CD4-positive, CD25-positive, alpha-beta regulatory T cell (primary cell): ENCODE data around the gene CEP192. TPM values are rescaled to one million over a fixed set of nuclear protein-coding genes. Genes with fewer than 3 reads are reported as not detected.
"Not testable (repeated sequence)": the region's sequence is repeated elsewhere in the genome, so short reads cannot be mapped to it uniquely, and the experiment has no call there.

ENCODE experiments used
- ATAC-seq, 2 donors: fragments of 150-1000 bp; cut with Tn5 transposase; one replicate each; pipeline ENCODE4 v1.10.0; 2021; ENCODE audit warnings: low read depth in 2 of 2, moderate number of reproducible peaks in 2 of 2, moderate library complexity in 1 of 2
- DNase-seq, 3 donors: peaks; one replicate each; pipeline versions ENCODE4 v3.0.0 to v3.0.0-alpha.2; 2012 to 2022; ENCODE audit warnings: mixed read lengths in 1 of 3
- H3K27ac ChIP-seq: one replicate; pipeline ENCODE4 v1.7.0; 2013; ENCODE audit warnings: mild to moderate bottlenecking, low read length; ENCODE audit not compliant: insufficient read depth, poor library complexity, severe bottlenecking
- H3K27me3 ChIP-seq: one replicate; pipeline ENCODE4 v1.7.0; 2013; ENCODE audit warnings: low read length; ENCODE audit not compliant: control insufficient read depth, insufficient read depth
- H3K36me3 ChIP-seq: one replicate; pipeline ENCODE4 v1.7.0; 2013; ENCODE audit warnings: mild to moderate bottlenecking, low read length, moderate library complexity; ENCODE audit not compliant: control insufficient read depth, insufficient read depth
- H3K4me1 ChIP-seq: 2 replicates; pipeline ENCODE4 v1.7.0; 2013; ENCODE audit warnings: mild to moderate bottlenecking, low read length; ENCODE audit not compliant: insufficient read depth, control insufficient read depth, poor library complexity, severe bottlenecking
- H3K4me3 ChIP-seq: one replicate; pipeline ENCODE4 v1.7.0; 2013; ENCODE audit warnings: low read depth, mild to moderate bottlenecking, low read length, moderate library complexity
- H3K9me3 ChIP-seq, 2 experiments: 1 replicate in 1 of 2; 2 replicates in 1 of 2; pipeline ENCODE4 v1.7.0; 2013; ENCODE audit warnings: low read length in 2 of 2, mild to moderate bottlenecking in 1 of 2, moderate library complexity in 1 of 2; ENCODE audit not compliant: control insufficient read depth in 2 of 2
- H3K27ac Mint-ChIP-seq, 3 donors: one replicate each; pipeline ENCODE4 v1.8.0; 2020 to 2022; ENCODE audit warnings: mild to moderate bottlenecking in 3 of 3, mixed read lengths in 3 of 3, moderate library complexity in 2 of 3
- H3K27me3 Mint-ChIP-seq: one replicate; pipeline ENCODE4 v1.8.0; 2022; ENCODE audit warnings: mild to moderate bottlenecking, mixed read lengths
- H3K36me3 Mint-ChIP-seq: one replicate; pipeline ENCODE4 v1.8.0; 2020; ENCODE audit warnings: mixed read lengths
- H3K4me1 Mint-ChIP-seq, 4 donors: one replicate each; pipeline ENCODE4 v1.8.0; 2020 to 2022; ENCODE audit warnings: mixed read lengths in 4 of 4, mild to moderate bottlenecking in 1 of 4
- H3K4me3 Mint-ChIP-seq, 4 donors: one replicate each; pipeline ENCODE4 v1.8.0; 2020 to 2022; ENCODE audit warnings: mild to moderate bottlenecking in 4 of 4, mixed read lengths in 4 of 4, moderate library complexity in 3 of 4
- H3K9me3 Mint-ChIP-seq, 7 donors: one replicate each; pipeline ENCODE4 v1.8.0; 2020 to 2022; ENCODE audit warnings: mixed read lengths in 7 of 7, mild to moderate bottlenecking in 3 of 7, moderate library complexity in 2 of 7
- polyA plus RNA-seq, 4 donors: library from polyadenylated mRNA; unstranded; fragments of 300-500 nt; fragmentation: Illumina TruSeq; gene quantifications; one replicate each; pipeline ENCODE4 v1.2.3, GENCODE V29; 2021
- total RNA-seq: library from RNA; stranded (reverse); gene quantifications from one replicate; pipeline ENCODE4 v1.2.3, GENCODE V29; 2022

CEP192 gene
- total and polyA plus RNA-seq, 5 donors from 2014 or later: 5.3 to 38.6 (median 7.2) TPM

DNA sequence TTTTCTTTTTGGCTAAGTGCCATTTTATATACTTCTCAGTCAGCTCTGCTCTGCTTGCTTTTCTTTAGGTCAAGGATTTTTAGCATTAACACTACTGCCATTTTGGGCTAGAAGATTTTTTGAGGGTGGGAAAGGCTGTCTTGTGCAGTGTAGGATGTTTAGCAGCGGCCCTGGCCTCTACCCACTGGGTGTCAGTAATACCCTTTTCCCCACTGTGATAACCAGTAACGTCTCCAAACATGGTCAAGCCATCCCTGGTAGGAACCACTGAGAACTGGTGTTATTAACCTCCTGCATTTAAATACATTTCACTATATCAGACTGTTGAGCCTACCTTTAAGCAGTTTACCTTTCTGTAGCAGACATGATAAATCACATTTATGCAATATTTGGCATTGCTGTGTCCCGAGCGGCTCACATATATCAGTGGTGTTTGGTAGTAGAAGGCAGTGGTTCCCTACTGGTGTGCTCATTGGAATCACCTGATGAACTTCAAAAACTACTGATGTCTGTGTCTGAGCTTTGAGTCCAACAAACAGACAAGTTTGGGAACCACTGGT is 70.5 kb downstream of the CEP192 start:
- Histone ChIP-seq H3K9me3 (no peaks in the 10 kb centered on the region), H3K4me1 (peaks cover under 1% of the 10 kb centered on the region), H3K27ac (no peak overlapping the region), H3K36me3 (peaks cover 58% of the 10 kb centered on the region), H3K27me3 (no peaks in the 10 kb centered on the region), H3K4me3 (no peak overlapping the region)
- Mint-ChIP-seq H3K36me3 (peaks cover 52% of the 10 kb centered on the region), H3K4me1 (peaks cover 15 to 36% (median 24%) of the 10 kb centered on the region in 4 donors), H3K27ac (peak overlapping the region in 2 of 3 donors; percentile 3 to 33), H3K4me3 (no peak overlapping the region), H3K27me3 (no peaks in the 10 kb centered on the region), H3K9me3 (no peaks in the 10 kb centered on the region)
- ATAC-seq: no peak
- no peak for DNase-seq

DNA sequence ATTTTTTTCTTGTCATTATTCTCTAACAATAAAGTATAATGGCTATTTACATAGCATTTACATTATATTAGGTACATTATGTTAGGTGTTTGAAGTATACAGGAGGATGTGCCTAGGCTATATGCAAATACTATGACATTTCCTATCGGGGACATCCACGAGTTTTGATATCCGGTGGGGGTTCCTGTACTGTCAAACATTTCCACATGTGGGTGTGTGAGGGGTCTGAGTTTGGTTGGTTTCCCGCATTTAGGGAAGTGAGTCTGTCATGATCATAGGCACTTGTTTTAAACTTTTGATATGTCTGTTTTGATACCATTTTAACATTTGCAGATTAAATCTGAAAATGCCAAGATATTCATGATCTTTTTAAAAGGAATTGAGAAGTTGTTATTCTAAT is 76.0 kb downstream of the CEP192 start:
- Mint-ChIP-seq H3K4me1 (peaks cover 16 to 34% (median 27%) of the 10 kb centered on the region in 4 donors), H3K27me3 (no peaks in the 10 kb centered on the region), H3K27ac (peak overlapping the region in 1 of 3 donors; percentile 78), H3K4me3 (no peak overlapping the region), H3K9me3 (no peaks in the 10 kb centered on the region), H3K36me3 (peaks cover 60% of the 10 kb centered on the region)
- no peak overlapping the region for H3K4me3 ChIP-seq
- peak in 1 of 2 donors; percentile 24 for ATAC-seq
- peaks cover 4% of the 10 kb centered on the region for H3K4me1 ChIP-seq
- peak in 1 of 3 donors; percentile 29 for DNase-seq
- no peaks in the 10 kb centered on the region for H3K9me3 ChIP-seq
- no peaks in the 10 kb centered on the region for H3K27me3 ChIP-seq
- peaks cover 70% of the 10 kb centered on the region for H3K36me3 ChIP-seq
- no peak overlapping the region for H3K27ac ChIP-seq

- Mint-ChIP-seq H3K4me1 (peaks cover 16 to 34% (median 26%) of the 10 kb centered on the region in 4 donors), H3K27me3 (no peaks in the 10 kb centered on the region), H3K9me3 (no peaks in the 10 kb centered on the region), H3K27ac (peak overlapping the region in 1 of 3 donors; percentile 56), H3K4me3 (no peak overlapping the region), H3K36me3 (peaks cover 64% of the 10 kb centered on the region)
- H3K4me1 ChIP-seq: peaks cover 4% of the 10 kb centered on the region
- no peaks in the 10 kb centered on the region for H3K9me3 ChIP-seq
- no peak overlapping the region for H3K27ac ChIP-seq
- no peak overlapping the region for H3K4me3 ChIP-seq
- peaks cover 74% of the 10 kb centered on the region for H3K36me3 ChIP-seq
- no peaks in the 10 kb centered on the region for H3K27me3 ChIP-seq
- DNase-seq (no peak), ATAC-seq (no peak)
Observed at GRCh38 chr18:13067966-13068365, 76.8 kb downstream of the CEP192 start.

- H3K27me3 Mint-ChIP-seq: no peaks in the 10 kb centered on the region
- Histone ChIP-seq H3K27ac (no peak overlapping the region), H3K4me3 (no peak overlapping the region), H3K27me3 (no peaks in the 10 kb centered on the region), H3K9me3 (no peaks in the 10 kb centered on the region), H3K36me3 (peaks cover 87% of the 10 kb centered on the region), H3K4me1 (peaks cover 4% of the 10 kb centered on the region)
- H3K4me3 Mint-ChIP-seq: no peak overlapping the region
- DNase-seq (no peak), ATAC-seq (no peak)
- peaks cover 65% of the 10 kb centered on the region for H3K36me3 Mint-ChIP-seq
- H3K27ac Mint-ChIP-seq: peak overlapping the region in 1 of 3 donors; percentile 66
- H3K4me1 Mint-ChIP-seq: peaks cover 10 to 18% (median 14%) of the 10 kb centered on the region in 4 donors
- no peaks in the 10 kb centered on the region for H3K9me3 Mint-ChIP-seq
Observed at GRCh38 chr18:13070460-13070859, 79.3 kb downstream of the CEP192 start.

DNA sequence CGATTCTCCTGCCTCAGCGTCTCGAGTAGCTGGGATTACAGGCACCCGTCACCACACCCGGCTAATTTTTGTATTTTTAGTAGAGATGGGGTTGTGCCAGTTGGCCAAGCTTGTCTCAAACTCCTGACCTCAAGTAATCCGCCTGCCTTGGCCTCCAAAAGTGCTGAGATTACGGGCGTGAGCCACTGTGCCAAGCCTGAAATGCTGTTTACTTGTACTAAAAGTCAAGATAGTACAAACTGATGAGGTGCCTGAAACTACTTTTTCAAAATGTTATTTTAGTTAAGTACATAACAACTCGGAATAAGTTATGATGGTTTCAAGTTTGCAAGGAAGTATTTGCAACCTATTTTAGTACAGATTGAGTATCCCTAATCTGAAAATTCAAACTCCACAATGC is 85.7 kb downstream of the CEP192 start:
- H3K27me3 ChIP-seq: no peaks in the 10 kb centered on the region
- peaks cover 0 to 30% (median 3%) of the 10 kb centered on the region in 7 donors for H3K9me3 Mint-ChIP-seq

GRCh38 chr18:13077473-13077872 is 86.3 kb downstream of the CEP192 start:
- Mint-ChIP-seq H3K27me3 (no peaks in the 10 kb centered on the region), H3K9me3 (peaks cover 0 to 32% (median 3%) of the 10 kb centered on the region in 7 donors), H3K4me3 (no peak overlapping the region), H3K4me1 (peaks cover 0 to 11% (median 6%) of the 10 kb centered on the region in 4 donors), H3K36me3 (peaks cover 77% of the 10 kb centered on the region), H3K27ac (no peak overlapping the region)
- no peaks in the 10 kb centered on the region for H3K9me3 ChIP-seq
- H3K27me3 ChIP-seq: no peaks in the 10 kb centered on the region
- H3K27ac ChIP-seq: no peak overlapping the region
- H3K4me1 ChIP-seq: no peaks in the 10 kb centered on the region
- peaks cover 39% of the 10 kb centered on the region for H3K36me3 ChIP-seq
- no peak overlapping the region for H3K4me3 ChIP-seq
- DNase-seq (no peak), ATAC-seq (no peak)

More for the DNA sequence above, 85.7 kb downstream of the CEP192 start:
- H3K4me1 ChIP-seq: no peaks in the 10 kb centered on the region
- H3K4me3 ChIP-seq: no peak overlapping the region
- H3K4me1 Mint-ChIP-seq: peaks cover 0 to 7% (median 2%) of the 10 kb centered on the region in 4 donors
- H3K27ac ChIP-seq: no peak overlapping the region
- no peak overlapping the region for H3K4me3 Mint-ChIP-seq
- H3K27ac Mint-ChIP-seq: no peak overlapping the region
- H3K36me3 ChIP-seq: peaks cover 45% of the 10 kb centered on the region
- H3K9me3 ChIP-seq: no peaks in the 10 kb centered on the region
- H3K36me3 Mint-ChIP-seq: peaks cover 77% of the 10 kb centered on the region
- DNase-seq (no peak), ATAC-seq (no peak)
- H3K27me3 Mint-ChIP-seq: no peaks in the 10 kb centered on the region

GRCh38 chr18:13078065-13078464 is 86.9 kb downstream of the CEP192 start:
- not testable (repeated sequence) for H3K27me3 Mint-ChIP-seq, ATAC-seq, H3K4me3 Mint-ChIP-seq, H3K27ac ChIP-seq, H3K9me3 ChIP-seq, DNase-seq, H3K27me3 ChIP-seq, H3K4me3 ChIP-seq, H3K27ac Mint-ChIP-seq, H3K4me1 ChIP-seq
- peaks cover 33% of the 10 kb centered on the region for H3K36me3 ChIP-seq
- H3K9me3 Mint-ChIP-seq: peaks cover 0 to 32% (median 3%) of the 10 kb centered on the region in 7 donors
- H3K4me1 Mint-ChIP-seq: peaks cover 0 to 11% (median 7%) of the 10 kb centered on the region in 4 donors
- peaks cover 76% of the 10 kb centered on the region for H3K36me3 Mint-ChIP-seq

GRCh38 chr18:13086906-13087305 is 95.7 kb downstream of the CEP192 start:
- no peak for DNase-seq
- no peaks in the 10 kb centered on the region for H3K4me1 ChIP-seq
- peaks cover 44% of the 10 kb centered on the region for H3K36me3 ChIP-seq
- no peak for ATAC-seq
- Mint-ChIP-seq H3K4me1 (peaks cover 0 to 8% (median 6%) of the 10 kb centered on the region in 4 donors), H3K9me3 (peaks cover 0 to 2% (median 0%) of the 10 kb centered on the region in 7 donors), H3K27me3 (no peaks in the 10 kb centered on the region), H3K4me3 (no peak overlapping the region), H3K36me3 (peaks cover 59% of the 10 kb centered on the region), H3K27ac (no peak overlapping the region)
- H3K9me3 ChIP-seq: no peaks in the 10 kb centered on the region
- no peaks in the 10 kb centered on the region for H3K27me3 ChIP-seq
- no peak overlapping the region for H3K27ac ChIP-seq
- H3K4me3 ChIP-seq: no peak overlapping the region
